ENCODE measurements around the gene GOLIM4.
"Not testable (repeated sequence)": the region's sequence is repeated elsewhere in the genome, so short reads cannot be mapped to it uniquely, and the experiment has no call there.

GOLIM4 gene

GRCh38 chr3:168095611-168096209 is at the start of gene GOLIM4:
Gene GOLIM4 (minus strand): TSS chr3:168095924. CDS start chr3:168095285, 639 bp downstream.
- peak; percentile 97 for DNase-seq

- DNase-seq: no peak
Observed at GRCh38 chr3:168141405-168141998, 45.8 kb upstream of the GOLIM4 start.

- no peak for DNase-seq
Observed at GRCh38 chr3:168139947-168140346, 44.2 kb upstream of the GOLIM4 start.

- DNase-seq: no peak
Observed at GRCh38 chr3:168138421-168138820, 42.7 kb upstream of the GOLIM4 start.

GRCh38 chr3:168134931-168135330 is 39.2 kb upstream of the GOLIM4 start:
- no peak for DNase-seq

- DNase-seq: not testable (repeated sequence)
Observed at GRCh38 chr3:168130250-168130649, 34.5 kb upstream of the GOLIM4 start.

- DNase-seq: not testable (repeated sequence)
Observed at GRCh38 chr3:168128463-168128862, 32.7 kb upstream of the GOLIM4 start.

- no peak for DNase-seq
Observed at GRCh38 chr3:168127466-168127865, 31.7 kb upstream of the GOLIM4 start.

- no peak for DNase-seq
Observed at GRCh38 chr3:168124791-168125190, 29.1 kb upstream of the GOLIM4 start.

- no peak for DNase-seq
Observed at GRCh38 chr3:168124291-168124690, 28.6 kb upstream of the GOLIM4 start.

- no peak for DNase-seq
Observed at GRCh38 chr3:168123201-168124176, 27.8 kb upstream of the GOLIM4 start.

GRCh38 chr3:168121184-168122017 is 25.7 kb upstream of the GOLIM4 start:
- no peak for DNase-seq

GRCh38 chr3:168117853-168118313 is 22.2 kb upstream of the GOLIM4 start:
- DNase-seq: no peak

- no peak for DNase-seq
Observed at GRCh38 chr3:168117059-168117458, 21.3 kb upstream of the GOLIM4 start.

- no peak for DNase-seq
Observed at GRCh38 chr3:168116279-168116678, 20.6 kb upstream of the GOLIM4 start.

- no peak for DNase-seq
Observed at GRCh38 chr3:168113848-168114247, 18.1 kb upstream of the GOLIM4 start.

GRCh38 chr3:168112894-168113293 is 17.2 kb upstream of the GOLIM4 start:
- no peak for DNase-seq

- DNase-seq: no peak
Observed at GRCh38 chr3:168104361-168104760, 8.6 kb upstream of the GOLIM4 start.

GRCh38 chr3:168102735-168103410 is 7.1 kb upstream of the GOLIM4 start:
- DNase-seq: no peak

- no peak for DNase-seq
Observed at GRCh38 chr3:168100777-168101492, 5.2 kb upstream of the GOLIM4 start.

GRCh38 chr3:168097381-168097780 is 1.7 kb upstream of the GOLIM4 start:
- DNase-seq: no peak

Measured in NK-92 treated with Interleukin-12 subunit alpha and Interleukin-12 subunit beta, amount 100 ng/mL, for 24 hours (cell line).